Body of pancreas (tissue), 4 donors: ENCODE results near the gene FUBP3. TPM values are rescaled to one million over a fixed set of nuclear protein-coding genes. Genes with fewer than 3 reads are reported as not detected.

Source experiments
- ATAC-seq: fragments of 150-250 bp; one replicate; pipeline ENCODE4 v1.9.1; 2016
- DNase-seq, 4 donors: peaks; one replicate each; pipeline ENCODE4 v3.0.0-alpha.2; 2019
- H3K27ac ChIP-seq, 4 donors: fragments of 200-600 bp; sonication (generic); 1 replicate in 3 of 4; 2 replicates in 1 of 4; pipeline versions ENCODE4 v1.5.1 to v1.6.1; 2016 to 2019; ENCODE audit warnings: mild to moderate bottlenecking in 1 of 4, mixed read lengths in 1 of 4, moderate library complexity in 1 of 4
- H3K27me3 ChIP-seq, 2 donors: fragments of 200-600 bp; sonication (generic); one replicate each; pipeline ENCODE4 v1.6.0; 2016; ENCODE audit warnings: mild to moderate bottlenecking in 1 of 2
- H3K36me3 ChIP-seq, 2 donors: fragments of 200-600 bp; sonication (generic); replicated peaks in 1 of 2; 2 replicates each; pipeline ENCODE4 v1.5.1; 2016; ENCODE audit warnings: low read depth in 2 of 2; ENCODE audit not compliant: insufficient read depth in 1 of 2
- H3K4me1 ChIP-seq: fragments of 200-600 bp; sonication (generic); one replicate; pipeline ENCODE4 v1.6.0; 2016
- H3K4me3 ChIP-seq, 2 donors: fragments of 200-600 bp; sonication (generic); 1 replicate in 1 of 2; 2 replicates in 1 of 2; pipeline ENCODE4 v1.5.1; 2016 to 2019
- H3K9me3 ChIP-seq, 3 donors: fragments of 200-600 bp; sonication (generic); 1 replicate in 2 of 3; 2 replicates in 1 of 3; pipeline ENCODE4 v1.5.1; 2016
- POLR2A ChIP-seq, 3 donors: fragments of 450-650 bp; IDR thresholded peaks; one replicate each; pipeline ENCODE4 v1.6.1; 2016; ENCODE audit warnings: antibody characterized with exemption in 3 of 3, mild to moderate bottlenecking in 2 of 3
- WGBS, 2 donors: methylation state at CpG; one replicate each; pipeline ENCODE4 v1.1.5; 2017; 5-methylcytosine and 5-hydroxymethylcytosine counted together
- intact Hi-C: fragments of 100-400 bp; cut with DNase I; formaldehyde crosslinking; loops from one replicate; pipeline ENCODE4 v1.15.1; 2023
- total RNA-seq, 2 donors: library from RNA; depleted of rRNA; stranded (reverse); fragments of >200 nt; gene quantifications; one replicate each; pipeline ENCODE4 v1.1.0, GENCODE V29; 2016
- TF ChIP-seq, protein P1 (sequence below), 7 experiments: fragments of 450-650 bp in 4 of 7; fragments of 200-600 bp in 3 of 7; sonication (generic) in 3 of 7; IDR thresholded peaks; one replicate each; pipeline ENCODE4 v1.5.1; 2016 to 2019; ENCODE audit warnings: antibody characterized with exemption in 7 of 7

The FUBP3 gene
- total RNA-seq, 2 donors from 2014 or later: 16.6 to 30.3 TPM

DNA sequence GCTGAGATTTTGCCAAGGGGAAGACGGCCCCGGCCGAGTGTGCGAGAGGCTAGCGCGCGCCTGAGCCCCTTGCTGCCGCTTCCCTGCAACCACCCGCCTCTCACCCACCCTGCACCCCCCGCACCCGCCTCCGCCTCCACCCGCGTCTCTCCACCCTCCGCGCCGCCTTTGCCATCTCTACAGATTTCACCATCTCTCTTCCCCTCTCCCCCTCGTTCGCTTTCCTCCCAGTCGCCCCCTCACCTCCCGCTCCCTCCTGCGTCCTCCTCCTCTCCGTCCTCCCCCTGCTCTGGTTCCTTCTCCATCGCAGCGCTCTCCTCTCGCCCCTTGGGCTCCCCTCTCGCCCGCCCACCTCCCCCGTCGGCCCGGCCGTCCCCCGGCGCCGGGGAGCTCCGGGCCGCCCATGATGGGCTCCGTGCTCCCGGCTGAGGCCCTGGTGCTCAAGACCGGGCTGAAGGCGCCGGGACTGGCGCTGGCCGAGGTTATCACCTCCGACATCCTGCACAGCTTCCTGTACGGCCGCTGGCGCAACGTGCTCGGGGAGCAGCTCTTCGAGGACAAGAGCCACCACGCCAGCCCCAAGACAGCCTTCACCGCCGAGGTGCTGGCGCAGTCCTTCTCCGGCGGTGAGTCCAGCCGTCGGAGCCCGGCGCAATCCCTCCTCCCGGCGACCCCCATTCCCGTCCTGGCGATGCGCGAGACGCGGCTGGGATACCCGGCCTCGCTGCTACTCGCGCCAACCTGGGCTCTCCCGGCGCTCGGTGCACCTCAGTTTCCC, 85.1 kb downstream of the FUBP3 start, which contains the start of gene PRDM12:
Gene PRDM12, plus strand, starts transcription at position 344 of the 778 bp plus-strand sequence. Its CDS starts 60 bp downstream, at position 404.
- Histone ChIP-seq H3K9me3 (no peaks in the 10 kb centered on the region), H3K36me3 (no peaks in the 10 kb centered on the region), H3K27me3 (peaks cover 4 to 69% of the 10 kb centered on the region in 2 donors), H3K4me1 (peaks cover 68% of the 10 kb centered on the region), H3K4me3 (no peak within 1 kb of the TSS), H3K27ac (no peak within 1 kb of the TSS)
- DNase-seq (no peak), ATAC-seq (no peak)
- intact Hi-C loops: no loop called here
- TF ChIP-seq POLR2A (IDR thresholded peaks at IDR 0.05): no peak
- TF ChIP-seq, protein P1, sequence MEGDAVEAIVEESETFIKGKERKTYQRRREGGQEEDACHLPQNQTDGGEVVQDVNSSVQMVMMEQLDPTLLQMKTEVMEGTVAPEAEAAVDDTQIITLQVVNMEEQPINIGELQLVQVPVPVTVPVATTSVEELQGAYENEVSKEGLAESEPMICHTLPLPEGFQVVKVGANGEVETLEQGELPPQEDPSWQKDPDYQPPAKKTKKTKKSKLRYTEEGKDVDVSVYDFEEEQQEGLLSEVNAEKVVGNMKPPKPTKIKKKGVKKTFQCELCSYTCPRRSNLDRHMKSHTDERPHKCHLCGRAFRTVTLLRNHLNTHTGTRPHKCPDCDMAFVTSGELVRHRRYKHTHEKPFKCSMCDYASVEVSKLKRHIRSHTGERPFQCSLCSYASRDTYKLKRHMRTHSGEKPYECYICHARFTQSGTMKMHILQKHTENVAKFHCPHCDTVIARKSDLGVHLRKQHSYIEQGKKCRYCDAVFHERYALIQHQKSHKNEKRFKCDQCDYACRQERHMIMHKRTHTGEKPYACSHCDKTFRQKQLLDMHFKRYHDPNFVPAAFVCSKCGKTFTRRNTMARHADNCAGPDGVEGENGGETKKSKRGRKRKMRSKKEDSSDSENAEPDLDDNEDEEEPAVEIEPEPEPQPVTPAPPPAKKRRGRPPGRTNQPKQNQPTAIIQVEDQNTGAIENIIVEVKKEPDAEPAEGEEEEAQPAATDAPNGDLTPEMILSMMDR (IDR thresholded peaks at IDR 0.05): no peak
- 5 to 6% methylated on average over 46 to 70 of the region's 76 CpGs for WGBS, 2 donors

GRCh38 chr9:130665029-130665430, 85.7 kb downstream of the FUBP3 start:
- intact Hi-C loops: no loop called here
- TF ChIP-seq POLR2A (IDR thresholded peaks at IDR 0.05): no peak
- TF ChIP-seq, protein P1 (IDR thresholded peaks at IDR 0.05): no peak
- Histone ChIP-seq H3K4me3 (no peak overlapping the region), H3K36me3 (no peaks in the 10 kb centered on the region), H3K9me3 (no peaks in the 10 kb centered on the region), H3K4me1 (peaks cover 63% of the 10 kb centered on the region), H3K27ac (no peak overlapping the region), H3K27me3 (peaks cover 4 to 64% of the 10 kb centered on the region in 2 donors)
- ATAC-seq: no peak
- DNase-seq: no peak
- 2 to 7% methylated on average over 8 to 26 of the region's 26 CpGs for WGBS, 2 donors

GRCh38 chr9:130665431-130666392, 86.3 kb downstream of the FUBP3 start:
- ATAC-seq (no peak), DNase-seq (no peak)
- Histone ChIP-seq H3K27me3 (peaks cover 4 to 59% of the 10 kb centered on the region in 2 donors), H3K9me3 (no peaks in the 10 kb centered on the region), H3K4me3 (no peak overlapping the region), H3K4me1 (peaks cover 56% of the 10 kb centered on the region), H3K36me3 (no peaks in the 10 kb centered on the region), H3K27ac (no peak overlapping the region)
- intact Hi-C loops: no loop called here
- TF ChIP-seq, protein P1 (IDR thresholded peaks at IDR 0.05): no peak
- 3 to 7% methylated on average over 32 to 61 of the region's 61 CpGs for WGBS, 2 donors

DNA sequence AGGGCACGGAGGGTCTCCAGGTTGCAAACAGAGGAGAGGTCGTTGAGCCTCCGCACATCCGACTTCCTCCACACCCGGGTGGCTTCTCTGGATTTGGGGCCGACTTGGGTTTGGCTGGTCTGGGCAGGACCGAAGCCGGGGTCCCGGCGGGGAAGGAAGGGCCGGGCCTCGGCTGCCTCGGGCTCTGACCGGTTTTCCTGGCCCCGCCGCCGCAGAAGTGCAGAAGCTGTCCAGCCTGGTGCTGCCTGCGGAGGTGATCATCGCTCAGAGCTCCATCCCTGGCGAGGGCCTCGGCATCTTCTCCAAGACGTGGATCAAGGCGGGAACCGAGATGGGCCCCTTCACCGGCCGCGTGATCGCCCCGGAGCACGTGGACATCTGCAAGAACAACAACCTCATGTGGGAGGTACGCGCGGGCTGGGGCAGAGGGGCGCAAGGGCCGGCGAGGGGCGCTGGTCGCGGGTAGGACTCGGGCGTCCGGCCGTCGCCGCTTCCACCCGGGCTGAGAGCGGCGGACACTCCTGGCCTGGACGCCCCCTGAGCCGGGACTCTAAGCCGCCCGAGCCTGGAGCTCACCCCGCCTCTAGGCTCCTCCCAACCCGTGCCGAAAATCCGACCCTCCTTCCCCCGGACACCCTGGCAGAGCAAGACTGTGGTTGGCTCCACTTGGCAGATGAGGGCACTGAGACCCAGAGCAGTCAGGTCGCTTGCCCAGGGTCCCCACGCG, 87.2 kb downstream of the FUBP3 start:
- TF ChIP-seq, protein P1 (IDR thresholded peaks at IDR 0.05): no peak
- no peak for TF ChIP-seq POLR2A (IDR thresholded peaks at IDR 0.05)
- no peak overlapping the region for H3K4me3 ChIP-seq
- WGBS, 2 donors: 6 to 18% methylated on average over 10 to 47 of the region's 60 CpGs

More for the DNA sequence above, 87.2 kb downstream of the FUBP3 start:
- H3K4me1 ChIP-seq: peaks cover 48% of the 10 kb centered on the region
- H3K27ac ChIP-seq: no peak overlapping the region
- H3K27me3 ChIP-seq: peaks cover 4 to 50% of the 10 kb centered on the region in 2 donors
- intact Hi-C loops: no loop called here
- no peak for DNase-seq
- H3K9me3 ChIP-seq: no peaks in the 10 kb centered on the region
- ATAC-seq: no peak
- H3K36me3 ChIP-seq: no peaks in the 10 kb centered on the region
